ENCODE results near the gene SNED1.

SNED1 gene

DNA sequence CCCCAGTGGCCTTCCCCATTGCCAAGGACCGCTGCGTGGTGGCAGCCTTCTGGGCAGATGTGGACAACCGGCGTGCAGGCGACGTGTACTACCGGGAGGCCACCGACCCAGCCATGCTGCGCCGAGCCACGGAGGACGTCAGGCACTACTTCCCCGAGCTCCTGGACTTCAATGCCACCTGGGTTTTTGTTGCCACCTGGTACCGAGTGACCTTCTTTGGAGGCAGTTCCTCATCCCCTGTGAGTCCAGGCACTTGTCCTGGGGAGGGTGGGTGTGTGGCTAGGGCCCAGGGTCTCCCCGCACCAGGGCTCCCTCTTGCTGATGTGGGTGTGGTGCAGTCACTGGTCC is 31.9 kb downstream of the SNED1 start:
- no peak for DNase-seq (ENCODE audit: low read depth, low spot score)
- no peaks in the 10 kb centered on the region for H3K36me3 ChIP-seq (ENCODE audit: insufficient read depth, low read length)
- H3K9me3 ChIP-seq (ENCODE audit: low read depth, low read length) = peaks cover 8% of the 10 kb centered on the region; the same call in 1 of the 2 replicates
- no peak overlapping the region for H3K9ac ChIP-seq (ENCODE audit: insufficient read length)
- TF ChIP-seq EZH2 (IDR thresholded peaks at IDR 0.05) = no peak
- TF ChIP-seq POLR2AphosphoS5 (IDR thresholded peaks at IDR 0.05; ENCODE audit: borderline replicate concordance, low read depth, low read length) = no peak
- no peak for TF ChIP-seq FOXP2 (optimal IDR thresholded peaks at IDR 0.05; ENCODE audit: control extremely low read depth, extremely low read length, insufficient read depth)
- H3K27ac ChIP-seq = no peak overlapping the region
- H3K4me3 ChIP-seq = no peak overlapping the region

DNA sequence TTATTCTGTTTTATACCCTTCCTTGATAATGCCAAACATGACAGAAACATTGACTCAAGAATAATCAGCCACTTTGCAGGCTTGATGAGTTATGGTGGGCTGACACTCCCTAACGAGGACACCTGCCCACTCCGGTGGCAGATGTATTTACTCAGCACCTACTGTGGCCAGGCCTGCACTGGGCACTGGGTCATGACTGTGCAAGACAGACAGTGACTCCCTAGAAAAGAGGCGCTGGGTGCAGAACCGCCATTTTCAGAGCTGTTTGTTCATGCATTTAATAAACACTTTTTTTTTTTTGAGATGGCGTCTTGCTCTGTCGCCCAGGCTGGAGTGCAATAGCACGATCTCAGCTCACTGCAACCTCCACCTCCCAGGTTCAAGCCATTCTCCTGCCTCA is 32.5 kb downstream of the SNED1 start:
- Histone ChIP-seq H3K9ac (ENCODE audit: insufficient read length) (no peak overlapping the region), H3K4me3 (no peak overlapping the region), H3K27ac (no peak overlapping the region), H3K36me3 (ENCODE audit: insufficient read depth, low read length) (no peaks in the 10 kb centered on the region), H3K9me3 (ENCODE audit: low read depth, low read length) (peaks cover 3% of the 10 kb centered on the region; the same call in 1 of the 2 replicates)
- TF ChIP-seq FOXP2 (optimal IDR thresholded peaks at IDR 0.05; ENCODE audit: control extremely low read depth, extremely low read length, insufficient read depth) (no peak), EZH2 (IDR thresholded peaks at IDR 0.05) (no peak), POLR2AphosphoS5 (IDR thresholded peaks at IDR 0.05; ENCODE audit: borderline replicate concordance, low read depth, low read length) (no peak)
- DNase-seq (ENCODE audit: low read depth, low spot score) = no peak

DNA sequence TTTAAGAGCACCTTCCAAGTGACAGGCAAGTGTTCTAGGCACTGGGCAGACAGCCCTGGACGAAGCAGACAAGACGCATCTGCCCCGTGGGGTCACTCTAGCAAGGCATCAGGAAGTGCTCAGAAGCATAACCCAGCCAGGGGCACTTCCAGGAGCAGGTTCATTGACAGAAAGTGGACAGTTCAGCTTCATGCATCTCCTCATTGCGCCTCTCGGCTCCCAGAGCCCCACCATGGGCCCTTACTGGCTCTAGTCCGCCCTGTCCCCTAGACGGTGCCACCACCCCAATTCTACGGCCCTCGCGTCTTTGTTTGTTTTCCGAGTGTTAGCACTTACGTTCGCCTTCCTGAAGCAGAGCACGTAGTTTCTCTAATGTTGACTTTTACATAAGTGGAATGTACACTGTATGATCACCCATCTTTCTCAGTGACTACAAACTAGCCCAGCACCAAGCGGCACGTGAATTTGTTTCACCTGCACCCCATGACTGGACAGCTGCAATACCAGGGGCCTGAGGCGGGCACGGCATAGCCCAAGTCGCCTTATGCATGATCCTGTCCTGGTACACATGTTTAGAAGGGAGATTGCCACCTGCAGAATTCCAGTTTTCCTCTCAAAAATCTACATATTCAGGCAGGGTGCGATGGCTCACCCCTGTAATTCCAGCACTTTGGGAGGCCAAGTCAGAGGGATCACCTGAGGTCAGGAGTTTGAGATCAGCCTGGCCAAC is 33.2 kb downstream of the SNED1 start:
- H3K9me3 ChIP-seq (ENCODE audit: low read depth, low read length) = peaks cover under 1% of the 10 kb centered on the region; the same call in 1 of the 2 replicates
- no peak for DNase-seq (ENCODE audit: low read depth, low spot score)
- no peak overlapping the region for H3K4me3 ChIP-seq
- H3K27ac ChIP-seq = no peak overlapping the region
- H3K36me3 ChIP-seq (ENCODE audit: insufficient read depth, low read length) = no peaks in the 10 kb centered on the region
- H3K9ac ChIP-seq (ENCODE audit: insufficient read length) = no peak overlapping the region
- TF ChIP-seq FOXP2 (optimal IDR thresholded peaks at IDR 0.05; ENCODE audit: control extremely low read depth, extremely low read length, insufficient read depth) (no peak), EZH2 (IDR thresholded peaks at IDR 0.05) (no peak), POLR2AphosphoS5 (IDR thresholded peaks at IDR 0.05; ENCODE audit: borderline replicate concordance, low read depth, low read length) (no peak)

DNA sequence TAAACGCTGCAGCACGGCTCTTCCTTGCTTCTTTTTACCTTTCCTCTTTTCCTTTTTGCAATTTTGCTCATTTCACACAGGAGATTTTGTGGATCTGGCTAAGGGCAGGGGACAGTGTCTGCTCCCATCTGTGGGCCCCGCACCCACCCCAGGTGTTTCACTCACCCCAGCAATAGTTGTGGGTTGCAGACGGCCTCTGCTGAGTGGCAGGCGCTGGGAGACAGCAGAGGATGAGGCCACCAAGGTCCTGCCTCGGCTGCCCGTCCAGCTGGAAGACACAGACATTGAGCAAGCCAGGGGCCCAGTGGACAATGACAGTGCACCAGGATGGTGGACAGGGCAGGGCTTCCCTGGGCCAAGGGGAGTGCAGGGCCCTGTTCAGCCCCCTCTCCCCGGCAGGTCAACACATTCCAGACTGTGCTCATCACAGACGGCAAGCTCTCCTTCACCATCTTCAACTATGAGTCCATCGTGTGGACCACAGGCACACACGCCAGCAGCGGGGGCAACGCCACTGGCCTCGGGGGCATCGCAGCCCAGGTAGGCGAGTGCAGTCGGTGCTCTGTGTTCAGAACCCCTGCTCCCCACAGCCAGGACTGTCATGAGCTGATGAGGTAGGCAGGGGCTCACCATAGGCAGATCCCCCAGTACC is 35.0 kb downstream of the SNED1 start:
- H3K4me3 ChIP-seq = no peak overlapping the region
- H3K36me3 ChIP-seq (ENCODE audit: insufficient read depth, low read length) = no peaks in the 10 kb centered on the region
- H3K9ac ChIP-seq (ENCODE audit: insufficient read length) = no peak overlapping the region
- H3K27ac ChIP-seq = no peak overlapping the region
- TF ChIP-seq POLR2AphosphoS5 (IDR thresholded peaks at IDR 0.05; ENCODE audit: borderline replicate concordance, low read depth, low read length) (no peak), EZH2 (IDR thresholded peaks at IDR 0.05) (no peak), FOXP2 (optimal IDR thresholded peaks at IDR 0.05; ENCODE audit: control extremely low read depth, extremely low read length, insufficient read depth) (no peak)
- H3K9me3 ChIP-seq (ENCODE audit: low read depth, low read length) = no peaks in the 10 kb centered on the region
- no peak for DNase-seq (ENCODE audit: low read depth, low spot score)

DNA sequence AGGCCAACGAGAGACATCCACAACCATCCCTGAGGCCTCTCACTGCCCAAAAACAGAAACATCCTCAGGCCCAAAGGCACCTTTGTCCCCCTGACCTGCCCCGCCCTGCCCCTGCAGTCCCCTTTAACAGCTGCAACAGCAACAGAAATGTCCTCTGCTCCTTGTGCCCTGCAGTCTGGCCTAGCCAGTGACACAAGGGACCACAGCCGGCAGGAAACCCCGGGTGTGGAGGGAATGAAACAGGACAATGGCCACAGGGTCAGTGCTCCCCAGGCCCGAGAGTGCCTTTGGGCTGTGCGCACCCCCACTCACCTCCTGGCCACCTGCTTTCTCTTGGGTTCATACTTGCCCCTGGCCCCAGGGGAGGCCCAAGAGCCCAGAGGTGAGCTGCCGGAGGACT is 35.6 kb downstream of the SNED1 start:
- TF ChIP-seq EZH2 (IDR thresholded peaks at IDR 0.05) (no peak), POLR2AphosphoS5 (IDR thresholded peaks at IDR 0.05; ENCODE audit: borderline replicate concordance, low read depth, low read length) (no peak), FOXP2 (optimal IDR thresholded peaks at IDR 0.05; ENCODE audit: control extremely low read depth, extremely low read length, insufficient read depth) (no peak)
- Histone ChIP-seq H3K9ac (ENCODE audit: insufficient read length) (no peak overlapping the region), H3K9me3 (ENCODE audit: low read depth, low read length) (no peaks in the 10 kb centered on the region), H3K27ac (no peak overlapping the region), H3K4me3 (no peak overlapping the region), H3K36me3 (ENCODE audit: insufficient read depth, low read length) (no peaks in the 10 kb centered on the region)
- no peak for DNase-seq (ENCODE audit: low read depth, low spot score)

DNA sequence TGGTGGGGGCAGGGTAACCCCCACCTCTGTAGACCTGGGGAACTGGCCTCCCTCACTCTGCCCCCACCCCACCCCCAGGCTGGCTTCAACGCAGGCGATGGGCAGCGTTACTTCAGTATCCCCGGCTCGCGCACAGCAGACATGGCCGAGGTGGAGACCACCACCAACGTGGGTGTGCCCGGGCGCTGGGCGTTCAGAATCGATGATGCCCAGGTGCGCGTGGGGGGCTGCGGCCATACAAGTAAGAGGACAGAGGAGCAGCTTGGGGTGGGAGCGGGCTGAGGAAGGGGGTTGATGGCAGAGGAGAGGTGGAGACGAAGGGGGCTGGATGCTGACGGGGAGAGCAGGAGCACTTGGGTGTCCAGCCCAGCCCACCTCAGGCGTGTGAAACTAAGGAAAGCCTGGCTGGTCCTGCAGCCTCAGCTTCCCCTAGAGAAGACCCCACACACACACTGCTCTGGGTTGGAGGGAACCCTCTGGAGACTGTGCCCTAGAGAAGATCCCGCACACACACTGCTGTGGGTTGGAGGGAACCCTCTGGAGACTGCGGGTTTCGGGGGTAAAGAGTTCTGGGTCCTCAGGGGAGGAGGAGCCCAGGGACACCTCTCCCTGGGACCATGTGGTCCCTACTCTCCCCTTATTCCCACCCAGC is 36.2 kb downstream of the SNED1 start:
- H3K9ac ChIP-seq (ENCODE audit: insufficient read length) = no peak overlapping the region
- H3K4me3 ChIP-seq = no peak overlapping the region
- H3K27ac ChIP-seq = no peak overlapping the region
- H3K36me3 ChIP-seq (ENCODE audit: insufficient read depth, low read length) = no peaks in the 10 kb centered on the region
- TF ChIP-seq FOXP2 (optimal IDR thresholded peaks at IDR 0.05; ENCODE audit: control extremely low read depth, extremely low read length, insufficient read depth) (no peak), POLR2AphosphoS5 (IDR thresholded peaks at IDR 0.05; ENCODE audit: borderline replicate concordance, low read depth, low read length) (no peak), EZH2 (IDR thresholded peaks at IDR 0.05) (no peak)
- DNase-seq (ENCODE audit: low read depth, low spot score) = no peak
- H3K9me3 ChIP-seq (ENCODE audit: low read depth, low read length) = no peaks in the 10 kb centered on the region

DNA sequence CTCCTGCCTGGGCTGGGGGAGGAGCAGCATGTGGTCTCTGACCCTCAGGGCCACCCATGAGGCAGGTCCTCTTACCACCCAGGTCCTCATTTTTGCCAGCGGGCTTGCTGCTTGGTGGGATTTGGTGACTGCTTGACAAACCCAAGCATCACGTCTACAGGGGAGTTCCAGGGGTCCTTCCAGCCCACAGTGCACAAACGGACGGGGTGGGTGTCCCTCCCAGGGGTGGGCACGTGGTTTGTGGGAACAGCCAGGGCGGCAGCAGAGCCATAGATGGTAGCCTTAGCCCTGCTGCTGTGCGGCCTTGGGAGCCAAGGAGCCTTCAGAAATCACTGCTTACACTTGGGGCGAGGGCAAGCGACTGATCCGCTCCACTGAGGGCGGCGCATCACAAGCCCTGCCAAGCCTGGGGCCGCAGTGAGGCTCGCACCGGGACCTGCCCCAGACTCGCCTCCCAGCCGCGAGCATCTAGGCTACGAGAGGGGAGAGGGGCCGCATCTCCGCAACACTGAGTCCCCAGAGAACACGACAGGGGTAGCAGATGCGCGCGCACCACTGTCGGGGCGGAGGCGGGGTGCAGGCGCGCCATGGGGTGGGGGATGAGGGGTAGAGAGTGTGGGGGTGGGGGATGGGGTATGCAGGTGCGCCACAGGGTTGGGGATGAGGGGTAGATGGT is 36.9 kb downstream of the SNED1 start:
- no peaks in the 10 kb centered on the region for H3K9me3 ChIP-seq (ENCODE audit: low read depth, low read length)
- H3K36me3 ChIP-seq (ENCODE audit: insufficient read depth, low read length) = no peaks in the 10 kb centered on the region
- H3K9ac ChIP-seq (ENCODE audit: insufficient read length) = no peak overlapping the region
- TF ChIP-seq FOXP2 (optimal IDR thresholded peaks at IDR 0.05; ENCODE audit: control extremely low read depth, extremely low read length, insufficient read depth) (no peak), EZH2 (IDR thresholded peaks at IDR 0.05) (no peak), POLR2AphosphoS5 (IDR thresholded peaks at IDR 0.05; ENCODE audit: borderline replicate concordance, low read depth, low read length) (no peak)
- no peak for DNase-seq (ENCODE audit: low read depth, low spot score)
- H3K4me3 ChIP-seq = no peak overlapping the region
- no peak overlapping the region for H3K27ac ChIP-seq

DNA sequence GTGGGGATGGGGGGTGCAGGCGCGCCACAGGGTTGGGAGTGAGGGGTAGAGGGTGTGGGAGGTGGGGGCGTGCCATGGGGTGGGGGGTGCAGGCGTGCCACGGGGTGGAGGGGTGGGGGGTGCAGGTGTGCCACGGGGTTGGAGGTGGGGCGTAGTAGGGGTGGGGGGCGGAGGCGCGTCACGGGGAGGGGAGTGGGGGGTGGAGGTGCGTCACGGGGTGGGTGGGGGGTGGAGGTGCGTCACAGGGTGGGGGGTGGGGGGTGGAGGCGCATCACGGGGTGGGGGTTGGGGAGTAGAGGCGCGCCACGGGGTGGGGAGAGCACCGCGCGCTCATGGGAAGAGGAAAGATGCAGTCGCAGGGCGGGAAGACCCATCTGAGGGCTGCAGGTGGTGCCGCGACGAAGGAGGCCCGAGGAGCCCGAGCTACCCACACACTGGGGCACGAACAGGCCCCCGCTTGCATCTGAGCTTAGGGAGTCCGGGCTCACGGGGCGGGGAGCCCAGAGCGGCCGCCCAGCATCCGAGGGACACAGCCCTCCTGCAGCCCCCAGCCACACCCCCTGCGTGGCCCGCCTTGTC is 37.5 kb downstream of the SNED1 start:
- TF ChIP-seq FOXP2 (optimal IDR thresholded peaks at IDR 0.05; ENCODE audit: control extremely low read depth, extremely low read length, insufficient read depth) (no peak), POLR2AphosphoS5 (IDR thresholded peaks at IDR 0.05; ENCODE audit: borderline replicate concordance, low read depth, low read length) (no peak), EZH2 (IDR thresholded peaks at IDR 0.05) (no peak)
- DNase-seq (ENCODE audit: low read depth, low spot score) = no peak
- Histone ChIP-seq H3K36me3 (ENCODE audit: insufficient read depth, low read length) (no peaks in the 10 kb centered on the region), H3K9ac (ENCODE audit: insufficient read length) (no peak overlapping the region), H3K4me3 (no peak overlapping the region), H3K9me3 (ENCODE audit: low read depth, low read length) (no peaks in the 10 kb centered on the region), H3K27ac (no peak overlapping the region)
